HCT116 (cell line): ENCODE measurements around the gene IL20.

ENCODE experiments used
- EZH2 ChIP-seq: fragments of 200-600 bp; sonication (generic); IDR thresholded peaks from 2 replicates; pipeline ENCODE4 v1.6.1; 2017; ENCODE audit warnings: antibody characterized with exemption, mixed run types
- POLR2AphosphoS5 ChIP-seq: IDR thresholded peaks from 2 replicates; pipeline ENCODE4 v1.6.1; 2011; ENCODE audit warnings: mild to moderate bottlenecking, low read depth, low read length, moderate library complexity
- REST ChIP-seq: IDR thresholded peaks from 2 replicates; pipeline ENCODE4 v1.6.1; 2012; ENCODE audit warnings: low read depth

GRCh38 chr1:206851341-206852010, 13.9 kb upstream of the IL20 start:
- TF ChIP-seq REST (no peak), POLR2AphosphoS5 (no peak), EZH2 (no peak)
